Ascending aorta (tissue), 2 donors: ENCODE data around the gene NFATC4. TPM values are rescaled to one million over a fixed set of nuclear protein-coding genes. Genes with fewer than 3 reads are reported as not detected.
A peak's percentile ranks its signal among the peaks of the same experiment; 100 is the strongest.

Experiments
- DNase-seq, 2 donors: peaks; one replicate each; pipeline ENCODE4 v3.0.0-alpha.2; 2019; ENCODE audit warnings: low spot score in 2 of 2
- H3K27ac ChIP-seq, 2 donors: fragments of 200-600 bp; sonication (generic); one replicate each; pipeline ENCODE4 v1.5.1; 2016 to 2017; ENCODE audit warnings: mild to moderate bottlenecking in 1 of 2
- H3K27me3 ChIP-seq: fragments of 200-600 bp; sonication (generic); one replicate; pipeline ENCODE4 v1.5.1; 2017
- H3K36me3 ChIP-seq, 2 donors: fragments of 200-600 bp; sonication (generic); one replicate each; pipeline ENCODE4 v1.5.1; 2016
- H3K4me1 ChIP-seq, 2 donors: fragments of 200-600 bp; sonication (generic); one replicate each; pipeline ENCODE4 v1.5.1; 2016 to 2017; ENCODE audit warnings: mild to moderate bottlenecking in 1 of 2
- H3K4me3 ChIP-seq, 2 donors: fragments of 200-600 bp; sonication (generic); one replicate each; pipeline ENCODE4 v1.5.1; 2016 to 2017; ENCODE audit warnings: mild to moderate bottlenecking in 1 of 2
- H3K9me3 ChIP-seq, 2 donors: fragments of 200-600 bp; sonication (generic); one replicate each; pipeline ENCODE4 v1.5.1; 2016
- CTCF ChIP-seq, 3 experiments: fragments of 200-600 bp in 2 of 3; fragments of 450-650 bp in 1 of 3; sonication (generic) in 2 of 3; IDR thresholded peaks; one replicate each; pipeline ENCODE4 v1.5.1; 2016 to 2019; ENCODE audit warnings: antibody characterized with exemption in 3 of 3, mild to moderate bottlenecking in 1 of 3, moderate library complexity in 1 of 3
- intact Hi-C: fragments of 100-400 bp; cut with DNase I; formaldehyde crosslinking; loops from one replicate; pipeline ENCODE4 v1.15.1; 2023
- total RNA-seq: library from RNA; depleted of rRNA; stranded (reverse); fragments of >200 nt; gene quantifications from one replicate; pipeline ENCODE4 v1.1.0, GENCODE V29; 2016

Gene NFATC4
- total RNA-seq, 1 donor from 2014 or later, result 58.9 TPM

- no peaks in the 10 kb centered on the region for H3K36me3 ChIP-seq
- H3K27me3 ChIP-seq, result no peaks in the 10 kb centered on the region
- DNase-seq, result peak in 1 of 2 donors; percentile 74
- peak within 1 kb of the TSS; percentile 73 to 76 for H3K4me3 ChIP-seq
- intact Hi-C loops, result loop anchor here (1.0 to 2.0 kb wide), 3 partner anchors 29 to 32 kb away; partner anchors contain the start of genes CBLN3 and KHNYN
- H3K27ac ChIP-seq, result peak within 1 kb of the TSS; percentile 47 to 59
- H3K9me3 ChIP-seq, result no peaks in the 10 kb centered on the region
- no peak for TF ChIP-seq CTCF (IDR thresholded peaks at IDR 0.05)
- H3K4me1 ChIP-seq, result peaks cover 2 to 8% of the 10 kb centered on the region in 2 donors
Measured at GRCh38 chr14:24398653-24399446, 30.9 kb downstream of the NFATC4 start, which contains the start of gene NYNRIN. Gene NYNRIN (plus strand): TSS chr14:24399003. CDS start chr14:24399247, 244 bp downstream.

GRCh38 chr14:24399447-24399822, 31.5 kb downstream of the NFATC4 start:
- no peak for DNase-seq
- H3K36me3 ChIP-seq, result no peaks in the 10 kb centered on the region
- intact Hi-C loops, result loop anchor here (1.0 to 2.0 kb wide), 3 partner anchors 29 to 33 kb away; partner anchors contain the start of genes CBLN3 and KHNYN
- H3K9me3 ChIP-seq, result no peaks in the 10 kb centered on the region
- no peak for TF ChIP-seq CTCF (IDR thresholded peaks at IDR 0.05)
- peaks cover 2 to 8% of the 10 kb centered on the region in 2 donors for H3K4me1 ChIP-seq
- H3K27me3 ChIP-seq, result no peaks in the 10 kb centered on the region
- no peak overlapping the region for H3K27ac ChIP-seq
- H3K4me3 ChIP-seq, result peak overlapping the region; percentile 73 to 76

- Histone ChIP-seq H3K27me3 (no peaks in the 10 kb centered on the region), H3K4me1 (peaks cover 2 to 8% of the 10 kb centered on the region in 2 donors), H3K4me3 (peak overlapping the region; percentile 73 to 76), H3K36me3 (peaks cover 0 to under 1% of the 10 kb centered on the region in 2 donors), H3K27ac (no peak overlapping the region), H3K9me3 (no peaks in the 10 kb centered on the region)
- no peak for DNase-seq
- TF ChIP-seq CTCF (IDR thresholded peaks at IDR 0.05), result no peak
- intact Hi-C loops, result loop anchor here (1.0 to 2.0 kb wide), 3 partner anchors 29 to 33 kb away; partner anchors contain the start of genes CBLN3 and KHNYN
Measured at GRCh38 chr14:24399999-24400718, 32.2 kb downstream of the NFATC4 start.

- peaks cover 0 to 4% of the 10 kb centered on the region in 2 donors for H3K36me3 ChIP-seq
- H3K27me3 ChIP-seq, result no peaks in the 10 kb centered on the region
- no peak overlapping the region for H3K27ac ChIP-seq
- no peak overlapping the region for H3K4me3 ChIP-seq
- intact Hi-C loops, result no loop called here
- H3K4me1 ChIP-seq, result peaks cover 2 to 8% of the 10 kb centered on the region in 2 donors
- DNase-seq, result no peak
- no peak for TF ChIP-seq CTCF (IDR thresholded peaks at IDR 0.05)
- H3K9me3 ChIP-seq, result no peaks in the 10 kb centered on the region
Measured at GRCh38 chr14:24401810-24402702, 34.1 kb downstream of the NFATC4 start.
